Kidney (tissue), 14 donors: ENCODE data around the gene MAML2. TPM values are rescaled to one million over a fixed set of nuclear protein-coding genes. Genes with fewer than 3 reads are reported as not detected.

ENCODE experiments used
- DNase-seq, 5 donors: peaks; one replicate each; pipeline ENCODE4 v3.0.0-alpha.2; 2013 to 2020
- FAIRE-seq: peaks from 2 replicates; lab custom pipeline; 2012; peaks lifted over from hg19 to GRCh38; lab: Jason Lieb, UNC
- H3K27ac ChIP-seq, 2 donors: one replicate each; pipeline ENCODE4 v1.7.0; 2013; ENCODE audit warnings: low read depth in 2 of 2, low read length in 2 of 2, inconsistent platforms in 1 of 2
- H3K27me3 ChIP-seq: one replicate; pipeline ENCODE4 v1.7.1; 2013; ENCODE audit warnings: low read length, inconsistent platforms; ENCODE audit not compliant: control insufficient read depth, insufficient read depth
- H3K36me3 ChIP-seq, 3 donors: one replicate each; pipeline versions ENCODE4 v1.7.0 to v1.7.1; 2013; ENCODE audit warnings: low read length in 3 of 3, control low read depth in 1 of 3, inconsistent platforms in 1 of 3; ENCODE audit not compliant: insufficient read depth in 3 of 3, control insufficient read depth in 2 of 3
- H3K4me1 ChIP-seq, 3 donors: one replicate each; pipeline versions ENCODE4 v1.7.0 to v1.7.1; 2013; ENCODE audit warnings: low read length in 3 of 3, inconsistent platforms in 1 of 3, low read depth in 1 of 3; ENCODE audit not compliant: control insufficient read depth in 2 of 3, insufficient read depth in 2 of 3
- H3K4me3 ChIP-seq, 3 donors: one replicate each; pipeline versions ENCODE4 v1.7.0 to v1.8.1; 2013; ENCODE audit warnings: low read length in 3 of 3, control low read depth in 1 of 3, inconsistent platforms in 1 of 3
- H3K9ac ChIP-seq, 3 donors: one replicate each; pipeline versions ENCODE4 v1.7.0 to v1.7.1; 2013; ENCODE audit warnings: low read length in 3 of 3, control low read depth in 1 of 3, inconsistent platforms in 1 of 3
- H3K9me3 ChIP-seq, 3 donors: one replicate each; pipeline versions ENCODE4 v1.7.0 to v1.7.1; 2013; ENCODE audit warnings: low read length in 3 of 3, control low read depth in 1 of 3, inconsistent platforms in 1 of 3; ENCODE audit not compliant: control insufficient read depth in 2 of 3, insufficient read depth in 1 of 3
- CTCF ChIP-seq: IDR thresholded peaks from 3 replicates; pipeline ENCODE4 v1.5.1; 2012; ENCODE audit warnings: mild to moderate bottlenecking, moderate library complexity, borderline replicate concordance; ENCODE audit not compliant: insufficient read depth; ENCODE audit errors: extremely low read depth
- intact Hi-C: fragments of 100-400 bp; cut with DNase I; formaldehyde crosslinking; loops from one replicate; pipeline ENCODE4 v1.11.1; 2022
- polyA plus RNA-seq: library from polyadenylated mRNA; stranded (reverse); fragments of 350-450 nt; fragmentation: Illumina TruSeq; extraction: RNeasy Lipid Tissue Mini Kit (QIAGEN cat#74804); gene quantifications from one replicate; pipeline ENCODE4 v1.2.3, GENCODE V29; 2014; ENCODE audit warnings: low read depth, low replicate concordance; ENCODE audit not compliant: insufficient read depth
- total RNA-seq: library from RNA; stranded (reverse); fragmentation: NEBNext Ultra II Directional; extraction: Animal tissue kit (Norgen Biotek cat#: 25700); gene quantifications from one replicate; pipeline ENCODE4 v1.2.1, GENCODE V29; 2021
- donor health status: control.
- donor health status: control.
- donor health status: control.
- donor health status: control.
- donor health status: control.
- donor health status: DM: yes; HTN: yes; CAD: no.
- donor health status: Normal renal cell carcinoma (clear cell type).

Gene MAML2
- total and polyA plus RNA-seq, 2 donors from 2014 or later, result 4.9 to 32.3 TPM

- no peak for TF ChIP-seq CTCF
- intact Hi-C loops, result no loop called here
- Histone ChIP-seq H3K27me3 (no peaks in the 10 kb centered on the region), H3K9me3 (no peaks in the 10 kb centered on the region), H3K9ac (no peak overlapping the region), H3K36me3 (no peaks in the 10 kb centered on the region), H3K4me3 (no peak overlapping the region), H3K27ac (no peak overlapping the region), H3K4me1 (peaks cover 0 to 6% (median 2%) of the 10 kb centered on the region in 3 donors)
- FAIRE-seq (no peak), DNase-seq (no peak)
These were observed 108.0 kb downstream of the MAML2 start for GRCh38 chr11:96234866-96235441.

- Histone ChIP-seq H3K9ac (no peak overlapping the region), H3K27me3 (no peaks in the 10 kb centered on the region), H3K4me1 (peaks cover 0 to 11% (median 2%) of the 10 kb centered on the region in 3 donors), H3K9me3 (no peaks in the 10 kb centered on the region), H3K36me3 (no peaks in the 10 kb centered on the region), H3K27ac (no peak overlapping the region), H3K4me3 (no peak overlapping the region)
- no peak for TF ChIP-seq CTCF
- DNase-seq (no peak), FAIRE-seq (no peak)
- intact Hi-C loops, result no loop called here
These were observed 110.9 kb downstream of the MAML2 start for GRCh38 chr11:96232132-96232531.

DNA sequence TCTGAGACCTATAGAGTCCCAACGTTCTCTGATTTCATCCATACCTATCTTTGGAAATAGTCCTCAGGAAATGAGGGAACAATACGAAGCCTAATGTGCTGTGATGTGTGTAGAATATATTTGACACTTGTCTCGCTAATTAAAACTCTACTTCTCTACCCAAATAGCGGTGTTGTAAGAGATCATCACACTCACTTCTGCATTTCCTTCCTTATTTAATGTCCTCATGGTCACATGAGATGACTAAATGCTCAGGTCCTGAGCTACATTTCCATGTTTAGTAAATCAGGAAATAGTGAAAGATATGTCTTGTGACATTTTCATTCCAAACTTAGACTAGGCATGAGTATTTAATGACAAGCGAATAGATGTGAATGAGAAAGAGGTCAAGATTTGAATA lies 112.3 kb downstream of the MAML2 start:
- no peaks in the 10 kb centered on the region for H3K27me3 ChIP-seq
- intact Hi-C loops, result no loop called here
- DNase-seq (no peak), FAIRE-seq (no peak)
- TF ChIP-seq CTCF, result no peak
- H3K9ac ChIP-seq, result no peak overlapping the region
- H3K27ac ChIP-seq, result peak overlapping the region in 1 of 2 donors; percentile 51
- no peaks in the 10 kb centered on the region for H3K9me3 ChIP-seq
- H3K36me3 ChIP-seq, result no peaks in the 10 kb centered on the region
- H3K4me3 ChIP-seq, result no peak overlapping the region
- H3K4me1 ChIP-seq, result peaks cover 0 to 11% (median 2%) of the 10 kb centered on the region in 3 donors
